ENCODE measurements around the gene ARMC5. TPM values are rescaled to one million over a fixed set of nuclear protein-coding genes. Genes with fewer than 3 reads are reported as not detected.

The ARMC5 gene
- total RNA-seq, 2 donors from 2014 or later: 4.2 to 13.2 TPM

DNA sequence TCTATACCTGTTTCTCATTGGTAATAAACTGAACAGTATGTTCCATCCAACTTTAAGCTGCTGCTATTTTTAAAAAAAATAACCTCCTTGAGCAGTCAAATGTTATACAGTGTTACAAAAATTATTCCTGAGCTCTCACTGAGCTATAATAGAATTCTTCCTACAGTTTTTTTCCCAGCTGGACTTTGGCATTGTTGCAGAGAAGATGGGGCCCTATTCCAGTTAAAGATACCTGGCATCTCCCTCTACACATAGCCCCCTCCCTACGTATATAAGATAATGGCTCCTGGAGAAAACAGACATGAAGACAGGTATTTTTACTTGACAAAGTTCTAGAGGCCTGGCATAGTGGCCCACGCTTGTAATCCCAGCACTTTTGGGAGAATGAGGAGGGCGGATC is 29.5 kb upstream of the ARMC5 start:
- Histone ChIP-seq H3K27ac (no peak overlapping the region), H3K4me1 (peaks cover 5% of the 10 kb centered on the region), H3K36me3 (replicated peaks in 1 of 2; ENCODE audit: insufficient read depth in 1 of 2, low read depth in 2 of 2) (no peaks in the 10 kb centered on the region), H3K9me3 (no peaks in the 10 kb centered on the region), H3K27me3 (no peaks in the 10 kb centered on the region), H3K4me3 (no peak overlapping the region)
- DNase-seq (no peak), ATAC-seq (no peak)
- intact Hi-C loops (cut with DNase I): no loop called here
- WGBS, 2 donors: 61 to 81% methylated on average over 3 of the region's 3 CpGs
- TF ChIP-seq, protein P1, sequence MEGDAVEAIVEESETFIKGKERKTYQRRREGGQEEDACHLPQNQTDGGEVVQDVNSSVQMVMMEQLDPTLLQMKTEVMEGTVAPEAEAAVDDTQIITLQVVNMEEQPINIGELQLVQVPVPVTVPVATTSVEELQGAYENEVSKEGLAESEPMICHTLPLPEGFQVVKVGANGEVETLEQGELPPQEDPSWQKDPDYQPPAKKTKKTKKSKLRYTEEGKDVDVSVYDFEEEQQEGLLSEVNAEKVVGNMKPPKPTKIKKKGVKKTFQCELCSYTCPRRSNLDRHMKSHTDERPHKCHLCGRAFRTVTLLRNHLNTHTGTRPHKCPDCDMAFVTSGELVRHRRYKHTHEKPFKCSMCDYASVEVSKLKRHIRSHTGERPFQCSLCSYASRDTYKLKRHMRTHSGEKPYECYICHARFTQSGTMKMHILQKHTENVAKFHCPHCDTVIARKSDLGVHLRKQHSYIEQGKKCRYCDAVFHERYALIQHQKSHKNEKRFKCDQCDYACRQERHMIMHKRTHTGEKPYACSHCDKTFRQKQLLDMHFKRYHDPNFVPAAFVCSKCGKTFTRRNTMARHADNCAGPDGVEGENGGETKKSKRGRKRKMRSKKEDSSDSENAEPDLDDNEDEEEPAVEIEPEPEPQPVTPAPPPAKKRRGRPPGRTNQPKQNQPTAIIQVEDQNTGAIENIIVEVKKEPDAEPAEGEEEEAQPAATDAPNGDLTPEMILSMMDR (IDR thresholded peaks at IDR 0.05): no peak
- no peak for TF ChIP-seq POLR2A (IDR thresholded peaks at IDR 0.05)

DNA sequence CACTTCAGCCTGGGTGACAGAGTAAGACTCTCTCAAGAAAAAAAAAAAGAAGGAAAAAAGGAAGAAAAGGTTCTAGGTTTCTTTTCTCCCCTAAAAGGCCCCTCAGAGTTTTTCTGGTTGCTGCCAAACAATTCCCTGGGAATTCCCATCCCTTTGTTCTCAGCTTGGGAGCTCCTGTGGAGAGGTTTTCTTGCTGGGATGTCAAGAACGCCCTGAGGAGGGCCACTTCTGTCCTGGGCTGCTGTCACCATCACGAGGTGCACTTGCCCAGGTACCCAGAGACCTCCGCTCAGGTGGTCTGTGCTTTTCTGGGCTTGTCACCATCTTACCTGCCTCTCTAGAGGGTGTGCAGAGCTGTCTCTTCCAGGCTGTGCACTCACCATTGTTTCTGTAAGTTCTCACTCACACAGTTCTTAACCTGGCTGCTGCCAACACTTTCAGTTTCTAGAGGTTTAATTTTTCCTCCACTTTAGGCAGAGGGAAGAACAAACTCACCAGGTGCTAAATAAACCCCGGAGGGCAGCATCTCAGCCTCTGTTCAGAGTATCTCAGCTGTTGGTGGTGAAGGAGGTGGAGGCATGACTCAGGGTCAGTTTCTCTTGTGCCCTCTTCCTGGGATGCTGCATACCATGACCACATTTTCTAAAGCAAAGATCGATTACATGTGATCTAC is 28.8 kb upstream of the ARMC5 start:
- Histone ChIP-seq H3K4me3 (no peak overlapping the region), H3K9me3 (no peaks in the 10 kb centered on the region), H3K4me1 (peaks cover 5% of the 10 kb centered on the region), H3K27ac (no peak overlapping the region), H3K27me3 (no peaks in the 10 kb centered on the region), H3K36me3 (replicated peaks in 1 of 2; ENCODE audit: insufficient read depth in 1 of 2, low read depth in 2 of 2) (no peaks in the 10 kb centered on the region)
- intact Hi-C loops (cut with DNase I): no loop called here
- DNase-seq: no peak
- no peak for ATAC-seq
- WGBS, 2 donors: 34 to 66% methylated on average over 5 of the region's 5 CpGs
- no peak for TF ChIP-seq POLR2A (IDR thresholded peaks at IDR 0.05)
- TF ChIP-seq, protein P1 (IDR thresholded peaks at IDR 0.05): no peak

DNA sequence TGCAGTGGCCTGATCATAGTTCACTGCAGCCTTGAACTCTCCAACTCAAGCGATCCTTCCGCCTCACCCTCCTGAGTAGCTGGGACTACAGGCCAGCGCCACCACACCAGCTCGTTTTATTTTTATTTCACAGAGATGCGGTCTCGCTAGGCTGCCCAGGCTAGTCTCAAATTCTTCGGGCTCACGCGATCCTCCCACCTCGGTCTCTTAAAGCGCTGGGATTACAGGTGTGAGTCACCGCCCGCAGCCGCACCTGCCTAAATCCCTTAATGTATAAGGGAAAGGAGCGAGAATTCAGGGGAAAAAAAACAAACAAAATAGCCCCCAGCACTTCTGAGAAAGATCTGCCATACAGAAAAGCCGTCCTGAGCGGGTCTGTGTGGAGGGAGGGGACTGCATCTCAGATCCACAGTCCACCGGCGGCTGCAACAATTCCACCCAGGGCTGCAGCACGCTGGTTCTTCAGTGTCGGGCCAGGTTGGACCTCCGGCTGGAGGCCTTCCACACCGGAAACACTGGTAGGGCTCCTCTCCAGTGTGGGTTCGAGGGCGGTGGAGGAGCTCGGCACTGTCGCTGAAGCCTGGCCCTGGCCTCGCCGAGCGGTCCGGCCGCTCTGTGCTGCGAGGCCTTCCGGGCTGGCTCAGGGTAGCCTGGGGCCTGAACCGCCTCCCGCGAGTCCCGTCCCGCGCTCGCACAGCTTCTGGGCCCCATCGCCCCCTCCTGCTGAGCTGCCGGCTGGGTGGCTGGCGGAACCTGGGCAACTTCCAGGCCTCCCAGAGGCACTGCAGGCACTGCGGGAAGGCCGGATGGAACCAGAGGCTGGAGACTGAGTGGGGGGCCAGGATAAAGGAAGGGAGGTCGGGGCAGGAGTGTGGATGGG is 23.7 kb upstream of the ARMC5 start:
- TF ChIP-seq POLR2A (IDR thresholded peaks at IDR 0.05): no peak
- TF ChIP-seq, protein P1 (IDR thresholded peaks at IDR 0.05): no peak
- Histone ChIP-seq H3K27me3 (no peaks in the 10 kb centered on the region), H3K4me3 (no peak overlapping the region), H3K36me3 (replicated peaks in 1 of 2; ENCODE audit: insufficient read depth in 1 of 2, low read depth in 2 of 2) (no peaks in the 10 kb centered on the region), H3K9me3 (no peaks in the 10 kb centered on the region), H3K4me1 (no peaks in the 10 kb centered on the region), H3K27ac (no peak overlapping the region)
- ATAC-seq (no peak), DNase-seq (no peak)
- intact Hi-C loops (cut with DNase I): loop anchor here (5.0 kb wide), 1 partner anchor 453 kb away; no protein-coding TSS in a partner anchor
- WGBS, 2 donors: 94 to 95% methylated on average over 24 to 33 of the region's 47 CpGs

DNA sequence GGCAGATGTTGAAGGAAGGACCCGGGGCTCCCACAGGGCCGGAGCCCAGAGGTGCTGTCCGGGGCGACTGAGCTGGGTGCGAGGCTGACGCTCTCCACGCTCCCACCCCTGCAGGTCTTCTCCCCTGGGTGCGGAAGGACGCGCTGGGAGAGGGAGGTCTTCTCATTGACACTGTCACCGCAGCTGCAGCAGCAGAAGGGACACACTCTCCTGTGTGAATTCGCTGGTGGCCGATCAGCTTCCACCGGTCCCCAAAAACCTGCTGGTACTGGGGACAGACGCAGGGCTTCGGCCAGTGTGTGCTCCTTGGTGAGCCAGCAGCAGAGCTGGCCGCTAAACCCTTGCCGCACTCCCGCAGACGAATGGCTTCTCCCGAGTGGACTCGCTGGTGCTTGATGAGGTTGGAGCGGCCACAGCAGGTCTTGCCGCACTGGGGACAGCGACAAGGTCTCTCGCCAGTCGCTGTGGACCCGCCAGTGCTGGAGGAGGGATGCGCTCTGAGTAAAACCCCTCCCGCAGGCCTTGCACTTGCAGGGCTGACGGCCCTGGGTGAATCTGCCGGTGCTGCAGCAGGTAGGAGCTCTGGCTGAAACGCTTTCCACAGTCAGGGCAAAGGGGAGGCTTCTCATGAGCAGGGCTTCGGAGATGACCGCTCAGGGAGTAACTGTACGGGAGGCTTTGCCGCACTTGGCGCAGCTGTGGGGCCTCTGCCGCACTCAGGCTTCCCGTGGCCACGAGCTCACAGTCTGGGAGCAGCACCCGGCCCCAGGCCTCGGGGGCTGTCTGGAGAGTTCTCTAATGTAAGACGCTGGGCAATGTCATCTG is 22.9 kb upstream of the ARMC5 start:
- no peak for TF ChIP-seq POLR2A (IDR thresholded peaks at IDR 0.05)
- TF ChIP-seq, protein P1 (IDR thresholded peaks at IDR 0.05): no peak
- no peak overlapping the region for H3K27ac ChIP-seq
- no peaks in the 10 kb centered on the region for H3K9me3 ChIP-seq
- DNase-seq (no peak), ATAC-seq (no peak)
- no peaks in the 10 kb centered on the region for H3K27me3 ChIP-seq
- intact Hi-C loops (cut with DNase I): loop anchor here (5.0 kb wide), 1 partner anchor 454 kb away; no protein-coding TSS in a partner anchor
- H3K4me3 ChIP-seq: no peak overlapping the region
- 72 to 93% methylated on average over 3 to 44 of the region's 44 CpGs for WGBS, 2 donors
- no peaks in the 10 kb centered on the region for H3K4me1 ChIP-seq
- no peaks in the 10 kb centered on the region for H3K36me3 ChIP-seq (replicated peaks in 1 of 2; ENCODE audit: insufficient read depth in 1 of 2, low read depth in 2 of 2)

All from body of pancreas (tissue), 4 donors.